ENCODE measurements around the gene ISLR.
"Not testable (repeated sequence)": the region's sequence is repeated elsewhere in the genome, so short reads cannot be mapped to it uniquely, and the experiment has no call there.

Gene ISLR

DNA sequence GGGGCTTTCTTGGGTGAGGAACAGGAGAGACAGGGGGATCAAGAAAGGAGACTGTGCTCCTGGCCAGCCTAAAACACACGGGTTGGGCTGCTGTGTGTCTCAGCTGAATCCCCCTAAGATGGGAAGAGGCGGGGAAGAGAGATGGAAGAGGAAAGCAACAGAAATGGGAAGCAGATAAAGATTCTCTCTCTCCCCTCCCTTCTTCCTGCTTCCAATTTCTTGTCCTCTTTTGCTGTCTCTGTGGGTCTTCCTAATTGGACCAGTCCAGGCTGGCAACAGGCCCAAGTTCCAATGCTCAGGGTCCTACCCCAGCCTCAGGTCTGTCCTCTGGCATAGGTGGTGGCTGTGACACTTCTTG is 36.0 kb upstream of the ISLR start:
- no peak for DNase-seq

DNA sequence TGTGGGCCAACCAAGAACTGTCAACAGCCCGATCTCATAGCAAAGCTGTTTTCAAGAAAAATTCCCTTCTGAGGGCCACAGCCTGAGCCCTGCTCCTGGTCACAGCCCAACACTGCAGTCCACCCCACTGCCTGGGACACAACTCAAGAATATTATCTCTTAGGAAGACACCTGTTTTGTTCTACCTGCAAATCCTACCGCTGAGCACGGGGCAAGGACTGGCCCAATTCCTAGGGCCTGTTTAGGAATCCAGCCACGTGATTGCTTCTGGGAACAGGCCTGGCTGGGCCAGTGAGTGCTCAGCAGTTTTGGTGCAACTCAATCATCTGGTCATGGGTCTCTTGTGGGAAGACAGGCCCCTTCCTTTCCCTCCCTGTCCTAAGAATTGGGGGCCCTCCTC is 34.9 kb upstream of the ISLR start:
- DNase-seq = no peak

DNA sequence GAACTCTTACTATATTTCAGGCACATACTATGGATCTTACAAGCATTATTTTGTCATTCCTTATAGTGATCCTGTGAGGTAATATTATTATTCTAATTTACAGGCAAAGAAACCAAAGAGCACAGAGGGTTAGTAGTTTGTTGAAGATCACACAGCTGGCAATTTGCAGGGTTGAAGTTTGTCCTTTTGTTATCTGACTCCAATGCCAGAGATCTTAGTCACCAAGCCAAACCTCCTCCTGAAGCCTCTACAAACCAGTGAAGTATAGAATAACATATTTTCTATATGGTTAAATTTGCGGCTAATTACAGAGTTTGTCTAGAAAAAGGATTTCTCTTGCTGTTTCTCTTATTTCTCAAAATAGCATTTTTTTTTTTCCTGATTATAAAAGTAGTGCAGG is 31.9 kb upstream of the ISLR start:
- no peak for DNase-seq

DNA sequence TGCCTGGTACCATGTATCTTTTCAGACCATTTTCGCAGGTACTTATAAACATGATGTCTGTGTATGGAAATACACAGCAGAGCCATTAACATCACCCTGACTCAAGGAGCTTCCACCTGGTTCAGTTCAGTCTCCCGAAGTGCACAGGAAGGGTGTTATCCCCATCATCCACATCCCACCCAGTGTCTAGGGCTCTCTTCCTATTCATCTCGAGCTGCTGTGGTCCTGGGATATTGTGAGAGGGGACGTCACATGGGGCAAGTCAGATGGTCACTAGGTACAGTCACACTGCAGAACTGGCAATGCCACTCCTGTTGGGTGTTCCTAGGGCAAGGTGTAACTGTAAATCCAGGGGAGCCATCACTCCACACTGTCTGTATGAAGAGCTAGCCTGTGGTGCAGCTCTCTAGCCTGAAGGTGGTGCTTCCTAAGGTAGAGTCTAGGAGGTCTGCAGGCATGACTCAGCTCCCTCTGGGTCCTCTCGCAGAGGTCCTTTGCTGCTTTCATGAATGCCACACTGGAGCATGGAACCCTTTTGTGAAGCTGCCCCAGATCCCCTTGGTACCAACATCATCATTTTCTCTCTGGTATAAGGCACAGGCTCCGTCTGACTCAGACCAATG is 29.2 kb upstream of the ISLR start:
- DNase-seq = no peak

DNA sequence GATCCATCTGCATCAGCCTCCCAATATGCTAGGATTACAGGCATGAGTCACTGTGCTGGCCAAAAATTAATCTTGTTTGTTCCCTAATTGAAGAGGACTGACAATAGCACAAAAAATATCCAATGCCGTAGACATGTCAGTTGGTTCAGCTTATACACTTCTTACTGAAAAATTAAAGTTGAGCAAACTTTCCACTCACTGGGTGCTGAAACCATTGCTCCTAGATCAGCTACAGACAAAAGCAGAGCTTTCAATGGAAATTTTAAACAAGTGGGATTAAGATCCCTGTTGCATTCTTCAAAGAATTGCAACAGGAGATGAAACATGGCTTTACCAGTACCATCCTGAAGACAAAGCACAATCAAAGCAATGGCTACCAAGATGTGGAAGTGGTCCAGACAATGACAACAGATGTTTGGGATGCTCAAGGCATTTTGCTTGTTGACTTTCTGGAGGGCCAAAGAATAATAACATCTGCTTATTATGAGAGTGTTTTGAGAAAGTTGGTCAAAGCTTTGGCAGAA is 27.2 kb upstream of the ISLR start:
- DNase-seq = no peak

DNA sequence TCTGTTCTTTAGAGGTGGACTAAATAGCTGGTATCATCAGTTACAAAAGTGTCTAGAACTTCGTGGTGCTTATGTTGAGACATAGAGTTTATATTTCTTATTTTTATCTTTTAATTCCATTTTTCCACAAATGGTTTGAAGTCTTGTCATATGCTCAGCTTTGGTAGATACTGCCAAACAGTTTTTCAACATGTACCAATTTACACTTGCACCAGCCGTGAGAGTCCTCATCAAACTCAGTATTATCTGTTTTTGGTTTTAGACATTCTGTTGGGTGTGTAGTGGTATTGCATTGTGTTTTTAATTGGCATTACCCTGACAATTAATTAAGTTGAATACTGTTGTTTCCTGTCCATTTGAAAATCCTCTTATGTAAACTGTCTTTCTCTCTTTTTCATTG is 26.5 kb upstream of the ISLR start:
- no peak for DNase-seq

DNA sequence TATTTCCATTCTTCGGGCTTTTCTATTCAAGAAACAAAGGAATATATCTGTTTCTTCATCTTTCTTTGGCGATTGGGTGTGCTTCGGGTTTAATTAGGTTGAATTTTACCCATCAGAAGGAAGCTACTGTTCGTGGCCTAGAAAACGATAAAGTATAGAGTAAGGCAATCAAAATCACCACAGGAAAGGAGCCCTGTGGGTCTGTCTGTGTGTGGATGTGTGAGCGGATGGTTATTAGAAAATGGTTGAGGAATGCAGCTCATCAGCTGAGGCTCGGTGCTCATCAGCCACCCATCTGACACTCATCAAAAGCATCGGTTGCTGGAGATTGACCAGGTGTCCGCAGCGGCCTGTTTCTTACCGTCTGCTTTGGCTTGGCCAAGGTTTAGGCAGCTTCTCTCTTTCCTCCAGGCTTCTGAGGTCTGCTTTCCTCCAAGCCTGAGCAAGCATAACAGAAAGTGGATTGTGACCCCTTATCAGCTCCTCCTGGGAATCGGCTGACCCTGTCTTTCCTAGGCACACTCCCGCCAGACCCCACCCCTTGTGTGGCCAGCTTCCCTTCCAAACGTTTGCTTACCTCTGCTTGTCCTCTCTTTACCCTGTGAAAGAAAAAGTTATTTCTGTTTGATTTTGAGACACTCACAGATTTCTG is 17.6 kb upstream of the ISLR start:
- no peak for DNase-seq

DNA sequence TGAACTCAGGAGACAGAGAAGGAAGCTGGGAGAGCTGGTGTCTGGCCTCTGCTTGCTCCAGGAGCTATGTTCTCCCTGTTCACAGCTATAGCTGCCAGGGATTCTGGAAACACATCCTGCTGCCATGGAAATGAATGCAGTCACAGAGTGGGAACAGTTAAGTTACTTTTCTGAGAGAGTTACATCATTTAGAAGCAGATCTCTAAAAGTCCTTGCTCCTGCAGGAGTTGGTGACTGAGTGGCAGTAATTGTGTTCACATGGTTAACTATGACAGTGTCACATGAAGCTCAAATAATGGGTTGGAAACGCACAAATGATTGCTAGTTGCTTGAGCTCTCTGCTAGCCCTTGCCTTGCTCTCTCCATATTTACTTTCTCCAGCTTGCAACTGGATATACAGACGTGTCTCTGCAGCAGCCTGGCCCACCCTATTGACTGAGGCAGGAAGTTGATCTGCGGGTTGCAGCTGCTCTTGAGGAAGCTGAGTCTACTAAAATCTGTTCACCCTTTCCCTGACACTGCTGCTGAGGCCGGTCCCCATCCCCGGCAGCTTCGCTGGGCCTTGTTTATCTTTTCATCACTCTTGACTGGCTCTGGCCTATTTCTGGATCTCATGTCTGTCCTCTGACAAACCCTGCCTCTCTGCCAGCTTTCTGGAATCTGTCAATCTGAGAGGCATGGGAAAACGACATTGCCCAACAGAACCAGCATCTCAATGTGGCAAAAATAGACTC is 16.7 kb upstream of the ISLR start:
- no peak for DNase-seq

DNA sequence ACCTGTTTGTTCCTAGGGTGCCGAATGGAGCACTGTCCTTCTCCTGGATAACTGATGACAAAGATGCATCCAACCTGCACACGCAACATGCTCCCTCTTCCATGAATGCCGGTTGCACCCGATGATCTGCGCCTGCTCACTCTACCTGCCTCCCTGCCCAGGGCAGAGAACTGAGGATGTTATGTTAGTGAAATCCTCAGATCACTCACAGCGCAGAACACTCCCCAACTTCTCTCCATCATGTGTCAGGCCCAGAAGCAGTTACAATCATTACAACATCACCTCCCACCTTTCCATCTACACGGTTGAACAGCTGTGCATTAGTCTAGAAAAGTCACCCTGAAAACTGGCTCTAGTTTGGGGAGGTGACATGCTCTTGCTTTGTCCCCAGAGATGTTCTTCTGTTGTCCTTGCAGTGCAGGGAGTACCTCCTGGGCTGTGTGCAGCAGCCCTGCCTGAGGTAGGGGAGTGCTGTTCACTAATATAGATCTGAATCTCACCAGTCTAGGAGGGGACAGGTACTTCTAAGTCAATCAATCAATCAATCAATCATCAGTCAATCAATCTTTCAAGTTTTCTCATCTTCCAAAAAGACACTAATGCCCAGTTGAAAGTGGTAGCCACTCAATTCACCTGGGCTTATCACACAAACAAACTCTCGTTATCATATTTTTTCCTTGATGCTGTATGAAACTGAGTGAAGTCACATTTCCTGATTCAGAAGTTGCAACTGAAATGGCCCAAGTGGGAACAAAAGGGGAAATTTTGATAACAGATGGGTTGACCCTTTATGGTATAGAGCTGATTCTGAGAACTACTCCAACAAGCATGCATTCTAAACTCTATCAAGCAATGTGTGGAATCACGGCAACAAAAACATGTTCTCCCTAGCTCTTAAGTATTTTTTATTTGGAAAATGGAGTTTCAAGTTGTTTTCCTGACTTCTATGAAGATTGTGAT is 15.4 kb upstream of the ISLR start:
- no peak for DNase-seq

DNA sequence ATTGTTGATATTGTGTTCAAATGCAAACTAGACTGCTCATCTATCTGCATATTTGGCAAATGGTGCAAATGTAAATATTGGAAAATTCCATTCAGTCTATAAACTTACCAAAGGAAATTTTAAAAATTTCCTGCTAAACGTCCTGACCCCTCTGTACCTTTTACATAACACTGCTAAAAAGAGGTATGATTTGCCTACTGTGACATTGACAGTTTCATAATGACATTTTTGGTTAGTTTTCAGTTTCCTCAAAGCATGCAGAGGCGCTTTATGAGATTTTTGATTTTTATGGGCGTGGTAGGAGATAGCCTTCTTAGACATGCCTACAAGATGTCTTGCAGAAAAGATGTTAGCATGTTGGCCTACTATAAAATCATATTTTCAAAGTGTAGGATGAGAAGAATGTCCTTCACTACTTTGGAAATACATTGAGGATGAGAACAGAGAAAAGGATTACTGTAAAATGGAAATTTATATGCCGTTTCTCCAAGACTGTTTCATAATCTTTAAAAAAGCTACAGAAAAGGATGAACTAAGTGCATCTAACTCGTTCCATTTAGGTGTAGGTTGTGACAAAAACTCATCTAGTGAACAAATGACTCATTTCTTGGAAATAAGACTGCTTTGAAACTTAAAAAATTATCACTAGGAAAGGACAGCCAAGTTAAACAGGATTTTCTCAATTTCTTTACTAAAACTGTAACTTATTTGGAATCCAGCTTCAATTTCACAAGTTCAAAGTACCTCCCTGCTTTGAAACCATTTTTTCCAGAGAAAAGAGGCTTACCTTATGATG is 14.5 kb upstream of the ISLR start:
- no peak for DNase-seq

DNA sequence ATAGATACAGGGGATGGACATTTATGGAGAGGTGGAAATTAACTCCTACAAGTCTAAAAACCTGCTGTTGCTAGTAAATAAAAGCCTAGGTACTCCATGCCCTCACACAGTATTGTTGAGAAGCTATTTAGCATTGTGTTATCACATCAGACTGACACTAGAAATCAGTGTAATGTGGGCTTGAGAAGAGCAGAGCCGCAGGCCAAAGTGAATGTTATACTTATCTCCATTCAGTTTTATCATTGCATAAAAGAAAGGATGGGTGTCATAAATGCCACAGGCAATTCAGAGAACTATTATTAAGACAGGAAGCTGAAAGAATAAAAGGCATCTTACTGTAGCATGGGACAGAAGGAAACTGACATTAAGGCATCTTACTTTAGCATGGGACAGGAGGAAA is 13.7 kb upstream of the ISLR start:
- DNase-seq = no peak

DNA sequence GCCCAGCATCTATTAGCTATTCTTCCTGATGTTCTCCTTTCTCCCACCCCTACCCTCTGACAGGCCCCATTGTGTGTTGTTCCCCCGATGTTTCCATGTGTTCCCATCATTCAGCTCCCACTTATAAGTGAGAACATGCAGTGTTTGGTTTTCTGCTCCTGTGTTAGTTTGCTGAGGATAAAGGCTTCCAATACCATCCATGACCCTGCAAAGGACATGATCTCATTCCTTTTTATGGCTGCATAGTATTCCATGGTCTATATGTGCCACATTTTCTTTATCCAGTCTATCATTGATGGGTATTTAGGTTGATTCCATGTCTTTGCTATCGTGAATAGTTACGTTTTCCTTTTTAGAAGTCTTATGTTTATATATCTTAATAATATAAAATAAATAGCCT is 13.1 kb upstream of the ISLR start:
- DNase-seq = not testable (repeated sequence)

DNA sequence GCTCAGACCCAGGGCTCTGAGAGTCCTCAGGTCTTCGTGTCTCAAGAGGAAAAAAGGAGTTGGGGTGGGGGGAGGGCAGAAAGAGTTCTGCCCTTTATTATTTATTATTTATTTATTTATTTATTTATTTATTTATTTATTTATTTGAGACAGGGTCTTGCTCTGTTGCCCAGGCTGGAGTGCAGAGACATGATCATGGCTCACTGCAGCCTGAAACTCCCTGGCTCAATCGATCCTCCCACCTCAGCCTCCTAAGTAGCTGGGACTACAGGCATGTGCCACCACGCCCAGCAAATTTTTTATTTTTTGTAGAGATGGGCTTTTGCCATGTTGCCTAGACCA is 11.3 kb upstream of the ISLR start:
- DNase-seq = not testable (repeated sequence)

DNA sequence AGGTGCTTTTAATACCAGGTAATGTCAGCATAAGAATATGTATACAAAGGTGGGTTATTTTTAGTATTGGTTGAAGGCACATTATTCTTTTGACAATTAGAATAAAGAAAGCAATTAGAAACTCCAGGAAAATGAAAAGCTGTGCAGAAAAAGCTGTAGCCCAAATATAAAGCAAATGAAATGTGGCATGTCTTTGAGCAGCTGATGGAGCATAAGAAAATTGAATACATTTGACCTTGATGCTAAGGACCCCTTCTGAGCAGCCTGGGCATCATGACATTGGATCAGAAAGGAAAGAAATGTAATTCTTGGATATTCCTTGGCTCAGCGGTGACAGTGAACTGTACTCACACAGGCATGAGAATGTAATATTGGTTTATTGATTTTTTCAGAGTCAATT is 8.0 kb upstream of the ISLR start:
- DNase-seq = no peak

DNA sequence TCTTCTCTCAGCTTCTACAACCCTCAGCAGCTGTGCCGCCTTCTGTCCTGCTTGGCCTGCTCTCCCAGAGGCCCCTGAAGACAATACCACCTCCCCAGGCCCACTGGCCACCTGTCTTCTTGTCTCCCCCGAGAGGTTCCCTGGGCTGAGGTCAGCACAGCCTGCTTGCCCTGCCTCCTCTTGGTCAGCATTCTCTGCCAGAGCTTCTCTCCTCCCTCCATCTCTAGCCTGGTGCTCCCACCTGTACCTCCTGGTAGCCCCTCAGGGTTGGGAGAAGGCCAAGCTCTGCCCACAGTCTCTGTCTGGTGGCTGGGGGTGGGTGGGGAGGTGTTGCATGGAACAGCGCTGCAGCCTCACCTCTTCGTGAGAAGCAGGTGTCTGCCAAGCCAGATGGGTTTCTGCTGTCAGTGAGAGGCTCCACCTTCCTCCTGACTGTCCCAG is 5.6 kb upstream of the ISLR start:
- no peak for DNase-seq

DNA sequence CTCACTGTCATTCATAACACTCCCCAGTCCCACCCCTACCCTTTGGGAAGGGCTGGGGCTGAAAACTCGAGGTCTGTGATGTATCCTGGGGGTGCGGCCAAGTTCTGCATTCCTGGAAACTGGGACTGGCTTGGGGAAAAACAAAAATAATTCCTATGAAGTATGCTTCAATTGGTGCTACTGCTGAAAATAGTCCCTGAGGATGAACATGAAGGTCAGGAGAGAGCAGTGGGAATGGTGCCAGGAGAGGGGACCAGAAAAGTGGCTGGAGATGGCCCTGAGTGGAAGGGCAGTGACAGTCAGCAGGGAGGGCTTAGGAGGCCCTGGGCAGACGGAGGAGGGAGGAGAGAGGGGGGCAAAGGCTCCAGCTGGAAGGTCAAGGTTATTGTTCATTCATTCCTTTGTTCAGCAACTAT is 4.8 kb upstream of the ISLR start:
- no peak for DNase-seq

DNA sequence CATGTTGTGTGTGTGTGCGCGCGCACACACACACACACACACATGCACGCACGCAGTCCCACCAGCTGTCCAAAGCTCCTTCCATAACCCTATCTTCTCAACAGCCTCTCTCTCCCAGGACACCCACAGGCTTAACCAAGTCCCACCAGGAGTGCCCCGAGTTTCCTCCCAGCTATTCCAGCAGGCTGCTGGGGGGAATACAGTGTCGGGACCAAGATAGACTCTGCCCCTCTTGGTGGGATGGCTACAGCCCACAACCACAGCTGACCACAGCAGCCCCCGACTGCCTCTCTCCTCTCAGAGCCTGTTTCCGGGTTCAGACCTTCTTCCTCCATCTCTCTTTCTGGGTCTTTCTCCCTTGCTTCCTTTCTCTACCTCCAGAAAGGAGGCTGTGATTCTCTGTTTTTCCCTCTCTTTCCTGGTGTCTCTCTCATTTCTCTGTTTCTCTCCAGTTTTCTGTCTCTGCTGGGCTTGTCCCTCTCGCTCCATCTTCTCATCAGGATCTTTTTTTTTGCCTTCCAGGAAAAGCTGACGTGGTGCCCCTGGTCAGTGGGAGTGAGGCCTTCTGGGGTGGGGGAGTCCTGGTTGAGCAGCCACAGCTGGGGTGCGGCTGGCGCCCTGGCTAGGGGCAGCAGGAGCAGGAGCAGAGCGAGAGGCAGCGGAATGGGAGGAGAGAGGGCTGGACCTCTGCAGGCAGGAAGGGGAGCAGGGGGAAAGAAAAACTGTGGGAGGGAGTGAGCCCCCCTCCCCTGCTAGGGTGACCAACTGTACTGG is 3.3 kb upstream of the ISLR start:
- no peak for DNase-seq

DNA sequence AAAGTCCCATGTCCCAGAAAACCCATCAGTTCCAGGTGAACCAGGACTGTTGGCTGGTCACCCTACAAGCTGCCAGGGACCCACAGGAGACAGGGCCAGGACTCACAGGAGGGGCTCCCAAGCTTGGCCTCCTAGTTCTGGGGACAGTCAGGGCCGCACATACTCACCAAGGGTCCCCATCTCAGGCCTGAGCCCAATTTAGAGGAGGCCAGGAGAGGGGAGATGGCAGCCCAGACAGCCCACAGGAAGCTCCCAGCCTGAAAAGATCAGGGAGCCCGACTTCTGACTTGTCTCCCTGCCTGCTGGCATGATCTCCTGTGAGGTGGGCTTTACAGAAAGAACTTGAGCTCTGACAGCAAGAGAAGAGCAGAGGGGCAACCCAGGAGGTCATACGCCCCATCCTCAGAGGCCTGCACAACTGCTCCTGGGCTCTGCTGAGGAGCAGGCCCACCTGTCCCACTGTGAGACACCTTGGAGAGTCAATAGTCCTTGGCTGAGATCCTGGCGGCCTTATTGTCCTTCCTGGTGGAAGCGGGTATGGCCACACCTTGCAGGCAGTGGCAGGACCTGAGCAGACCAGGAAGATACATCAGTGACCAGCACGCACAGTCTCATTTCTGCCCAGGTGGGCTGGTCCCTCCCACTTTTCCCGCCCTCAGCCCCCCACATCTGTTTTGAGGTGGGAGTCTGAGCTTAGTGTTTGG is 2.5 kb upstream of the ISLR start:
- DNase-seq = no peak

DNA sequence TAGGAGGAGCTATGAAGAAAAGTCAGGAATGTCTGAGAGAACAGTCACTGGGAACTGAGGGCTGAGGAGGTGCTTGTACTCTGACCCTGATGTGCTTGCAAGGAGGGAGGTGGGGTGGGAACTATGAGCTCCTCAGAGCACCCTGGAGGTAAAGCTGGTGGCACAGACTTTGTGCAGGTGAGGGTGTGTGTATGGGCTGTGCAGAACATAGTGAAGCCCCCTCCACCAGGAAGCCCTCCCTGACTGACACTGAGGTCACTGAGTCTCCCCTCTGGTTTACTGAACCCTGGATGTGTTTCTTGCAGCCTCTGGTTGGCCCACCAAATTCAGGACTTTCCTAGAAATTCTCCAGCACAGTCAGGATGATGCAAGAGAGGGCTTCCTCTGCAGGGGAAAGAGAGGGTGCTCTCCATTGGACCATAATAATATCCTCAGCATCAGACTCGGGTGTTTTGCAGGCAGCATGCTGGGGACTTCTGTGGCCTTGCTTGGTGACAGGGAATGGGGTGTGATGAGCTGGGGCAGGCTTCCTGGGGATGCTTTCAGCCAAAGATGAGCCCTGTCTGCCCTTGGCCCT is 1.5 kb upstream of the ISLR start:
- DNase-seq = no peak

DNA sequence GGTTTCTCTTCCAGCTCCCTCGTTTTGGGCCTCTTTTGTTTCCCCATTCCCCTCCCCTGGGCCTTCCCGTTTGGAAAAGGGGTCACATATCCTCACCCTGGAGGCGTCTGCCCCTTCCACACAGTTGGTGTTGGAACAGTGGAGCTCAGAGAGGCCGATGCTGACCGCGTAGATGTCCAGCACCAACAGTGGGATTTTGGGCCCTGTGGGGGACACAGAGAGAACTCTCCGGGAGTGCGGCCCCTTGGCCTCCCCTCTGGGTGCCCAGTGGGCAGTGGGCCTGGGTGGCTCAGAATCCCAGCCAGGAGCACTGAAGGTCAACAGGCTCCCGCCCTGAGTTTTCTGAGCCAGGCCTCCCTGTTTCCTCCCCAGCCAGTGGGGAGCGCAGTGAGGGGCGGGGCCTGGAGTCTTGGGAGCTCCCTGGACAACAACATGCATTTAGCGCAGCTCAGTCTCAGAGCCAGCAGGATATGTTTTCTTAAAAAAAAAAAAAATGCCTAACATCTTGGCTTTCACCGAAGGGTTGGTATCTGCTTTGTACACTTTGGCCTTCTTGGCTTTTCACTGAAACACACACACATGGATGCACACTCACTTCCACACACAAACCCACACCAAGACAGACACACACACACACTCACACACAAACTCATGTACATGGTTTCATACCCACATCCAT is 670 bp upstream of the ISLR start:
- DNase-seq = no peak
